Astrocyte (in vitro differentiated cells and primary cell): ENCODE results near the gene TAPBP. TPM values are rescaled to one million over a fixed set of nuclear protein-coding genes. Genes with fewer than 3 reads are reported as not detected.
A peak's percentile ranks its signal among the peaks of the same experiment; 100 is the strongest.

Experiments
- DNase-seq: peaks from one replicate; pipeline ENCODE4 v3.0.0-alpha.2; 2010; ENCODE audit warnings: low read depth
- FAIRE-seq: peaks from 2 replicates; lab custom pipeline; 2011; peaks lifted over from hg19 to GRCh38; lab: Jason Lieb, UNC
- H2AFZ ChIP-seq: 2 replicates; pipeline ENCODE4 v1.6.0; 2012; ENCODE audit warnings: low read depth, low read length, inconsistent platforms
- H3K27ac ChIP-seq: 2 replicates; pipeline ENCODE4 v1.5.1; 2011; ENCODE audit warnings: low read depth, low read length, inconsistent platforms
- H3K27me3 ChIP-seq: 2 replicates; pipeline ENCODE4 v1.6.0; 2011; ENCODE audit warnings: low read length, inconsistent platforms; ENCODE audit not compliant: insufficient read depth
- H3K36me3 ChIP-seq: 2 replicates; pipeline ENCODE4 v1.5.1; 2011; ENCODE audit warnings: low read length, inconsistent platforms; ENCODE audit not compliant: insufficient read depth
- H3K4me1 ChIP-seq: 2 replicates; pipeline ENCODE4 v1.5.1; 2011; ENCODE audit warnings: low read length, inconsistent platforms; ENCODE audit not compliant: insufficient read depth
- H3K4me2 ChIP-seq: 2 replicates; pipeline ENCODE4 v1.6.0; 2012; ENCODE audit warnings: low read length, inconsistent platforms
- H3K4me3 ChIP-seq: 2 replicates; pipeline ENCODE4 v1.5.1; 2011; ENCODE audit warnings: low read depth, mild to moderate bottlenecking, low read length, inconsistent platforms; ENCODE audit not compliant: insufficient read depth
- H3K79me2 ChIP-seq: 2 replicates; pipeline ENCODE4 v1.6.0; 2012; ENCODE audit warnings: mild to moderate bottlenecking, low read length, inconsistent platforms; ENCODE audit not compliant: insufficient read depth
- H3K9ac ChIP-seq: 2 replicates; pipeline ENCODE4 v1.6.0; 2012; ENCODE audit warnings: mild to moderate bottlenecking, low read length, inconsistent platforms
- H3K9me3 ChIP-seq: 2 replicates; pipeline ENCODE4 v1.5.1; 2012; ENCODE audit warnings: low read depth, mild to moderate bottlenecking, low read length, inconsistent platforms; ENCODE audit not compliant: insufficient read depth
- H4K20me1 ChIP-seq: 2 replicates; pipeline ENCODE4 v1.6.0; 2012; ENCODE audit warnings: low read length, inconsistent platforms; ENCODE audit not compliant: insufficient read depth
- H3K27ac Mint-ChIP-seq: one replicate; pipeline ENCODE4 v1.8.0; 2021; ENCODE audit warnings: mild to moderate bottlenecking, mixed read lengths; ENCODE audit not compliant: unreplicated experiment
- H3K27me3 Mint-ChIP-seq: one replicate; pipeline ENCODE4 v1.8.0; 2021; ENCODE audit warnings: low read depth, mixed read lengths; ENCODE audit not compliant: unreplicated experiment
- H3K36me3 Mint-ChIP-seq: one replicate; pipeline ENCODE4 v1.8.0; 2021; ENCODE audit warnings: low read depth, mixed read lengths; ENCODE audit not compliant: unreplicated experiment
- H3K4me1 Mint-ChIP-seq: one replicate; pipeline ENCODE4 v1.8.0; 2021; ENCODE audit warnings: low read depth, mixed read lengths; ENCODE audit not compliant: unreplicated experiment
- H3K4me3 Mint-ChIP-seq: one replicate; pipeline ENCODE4 v1.8.0; 2021; ENCODE audit warnings: mild to moderate bottlenecking, moderate library complexity, mixed read lengths; ENCODE audit not compliant: unreplicated experiment
- H3K9me3 Mint-ChIP-seq: one replicate; pipeline ENCODE4 v1.8.0; 2021; ENCODE audit warnings: mild to moderate bottlenecking, mixed read lengths; ENCODE audit not compliant: unreplicated experiment
- EZH2 ChIP-seq: IDR thresholded peaks from 2 replicates; pipeline ENCODE4 v1.6.1; 2012; ENCODE audit warnings: mild to moderate bottlenecking, low read length, inconsistent platforms; ENCODE audit not compliant: insufficient read depth
- total RNA-seq: library from RNA; stranded (reverse); gene quantifications from 2 replicates; pipeline ENCODE4 v1.2.1, GENCODE V29; 2021
- TF ChIP-seq, protein P1 (sequence below): IDR thresholded peaks from 2 replicates; pipeline ENCODE4 v1.5.1; 2011; ENCODE audit warnings: low read depth, mild to moderate bottlenecking, inconsistent platforms, low read length, moderate library complexity; ENCODE audit not compliant: insufficient read depth

TAPBP gene
- total RNA-seq, 1 donor from 2014 or later, result 128 TPM

DNA sequence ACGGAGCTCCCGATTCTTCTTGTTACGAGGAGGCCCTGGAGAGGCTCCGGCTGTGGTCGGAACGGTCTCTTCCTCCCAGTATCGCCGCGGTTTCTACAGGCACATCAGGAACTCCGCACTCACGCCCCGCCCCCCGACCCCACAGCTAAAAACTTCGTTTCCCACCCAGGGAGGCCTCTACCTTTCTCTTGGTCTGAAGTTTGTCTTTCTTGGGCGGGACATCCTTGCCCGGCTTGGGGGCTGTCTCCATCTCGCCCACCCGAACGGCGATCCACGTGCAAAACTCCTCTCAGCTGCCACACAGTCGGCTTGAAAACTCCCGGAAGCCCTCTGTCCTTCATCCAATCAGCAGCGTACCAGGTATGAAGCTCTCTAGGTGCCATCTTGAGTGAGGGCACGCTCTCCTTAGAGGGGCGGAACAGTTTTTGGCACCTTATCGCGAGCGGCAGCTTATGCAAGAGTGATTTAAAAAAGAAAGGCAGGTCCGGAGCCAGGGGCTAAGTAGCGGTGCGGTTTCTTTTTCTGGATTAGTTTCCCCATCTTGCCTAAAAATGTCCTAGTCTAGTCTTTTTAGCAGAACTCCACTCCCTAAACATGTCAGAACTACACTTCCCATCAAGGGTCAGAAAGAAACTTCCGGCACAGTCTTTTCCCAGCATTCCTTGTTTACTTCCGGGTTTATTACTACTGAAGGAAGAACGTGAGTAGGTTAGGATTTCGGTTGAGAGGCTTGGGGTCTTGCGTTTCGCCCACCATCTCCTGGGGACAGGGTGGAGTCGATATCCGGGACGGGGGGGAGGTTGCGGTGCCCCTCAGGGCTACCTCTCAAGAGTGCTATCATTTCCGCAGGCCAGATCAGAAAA, 24.7 kb downstream of the TAPBP start, which contains the start of the genes PFDN6 and WDR46:
PFDN6 (plus strand) TSS at position 681 of the 863 bp plus-strand sequence. CDS start 256 bp downstream, outside the sequence.
WDR46 (minus strand) TSS at position 319 of the 863 bp plus-strand sequence; CDS start at position 250, 69 bp downstream.
- peak within 1 kb of the TSS; percentile 86 for H2AFZ ChIP-seq
- peaks cover 31% of the 10 kb centered on the region for H3K36me3 ChIP-seq
- Mint-ChIP-seq H3K4me3 (peak within 1 kb of the TSS; percentile 99), H3K4me1 (peaks cover 22% of the 10 kb centered on the region), H3K27me3 (no peaks in the 10 kb centered on the region), H3K27ac (peak within 1 kb of the TSS; percentile 89), H3K9me3 (peaks cover 2% of the 10 kb centered on the region), H3K36me3 (peaks cover 9% of the 10 kb centered on the region)
- DNase-seq (peak; percentile 86), FAIRE-seq (no peak)
- H3K4me3 ChIP-seq, result peak within 1 kb of the TSS; percentile 96
- peak within 1 kb of the TSS; percentile 90 for H3K9ac ChIP-seq
- H4K20me1 ChIP-seq, result peaks cover 16% of the 10 kb centered on the region
- H3K79me2 ChIP-seq, result peaks cover 66% of the 10 kb centered on the region
- peak within 1 kb of the TSS; percentile 55 for H3K27ac ChIP-seq
- H3K27me3 ChIP-seq, result no peaks in the 10 kb centered on the region
- peak within 1 kb of the TSS; percentile 90 for H3K4me2 ChIP-seq
- H3K4me1 ChIP-seq, result peaks cover 14% of the 10 kb centered on the region
- no peak for TF ChIP-seq EZH2
- TF ChIP-seq, protein P1, sequence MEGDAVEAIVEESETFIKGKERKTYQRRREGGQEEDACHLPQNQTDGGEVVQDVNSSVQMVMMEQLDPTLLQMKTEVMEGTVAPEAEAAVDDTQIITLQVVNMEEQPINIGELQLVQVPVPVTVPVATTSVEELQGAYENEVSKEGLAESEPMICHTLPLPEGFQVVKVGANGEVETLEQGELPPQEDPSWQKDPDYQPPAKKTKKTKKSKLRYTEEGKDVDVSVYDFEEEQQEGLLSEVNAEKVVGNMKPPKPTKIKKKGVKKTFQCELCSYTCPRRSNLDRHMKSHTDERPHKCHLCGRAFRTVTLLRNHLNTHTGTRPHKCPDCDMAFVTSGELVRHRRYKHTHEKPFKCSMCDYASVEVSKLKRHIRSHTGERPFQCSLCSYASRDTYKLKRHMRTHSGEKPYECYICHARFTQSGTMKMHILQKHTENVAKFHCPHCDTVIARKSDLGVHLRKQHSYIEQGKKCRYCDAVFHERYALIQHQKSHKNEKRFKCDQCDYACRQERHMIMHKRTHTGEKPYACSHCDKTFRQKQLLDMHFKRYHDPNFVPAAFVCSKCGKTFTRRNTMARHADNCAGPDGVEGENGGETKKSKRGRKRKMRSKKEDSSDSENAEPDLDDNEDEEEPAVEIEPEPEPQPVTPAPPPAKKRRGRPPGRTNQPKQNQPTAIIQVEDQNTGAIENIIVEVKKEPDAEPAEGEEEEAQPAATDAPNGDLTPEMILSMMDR, result no peak
- H3K9me3 ChIP-seq, result no peaks in the 10 kb centered on the region

DNA sequence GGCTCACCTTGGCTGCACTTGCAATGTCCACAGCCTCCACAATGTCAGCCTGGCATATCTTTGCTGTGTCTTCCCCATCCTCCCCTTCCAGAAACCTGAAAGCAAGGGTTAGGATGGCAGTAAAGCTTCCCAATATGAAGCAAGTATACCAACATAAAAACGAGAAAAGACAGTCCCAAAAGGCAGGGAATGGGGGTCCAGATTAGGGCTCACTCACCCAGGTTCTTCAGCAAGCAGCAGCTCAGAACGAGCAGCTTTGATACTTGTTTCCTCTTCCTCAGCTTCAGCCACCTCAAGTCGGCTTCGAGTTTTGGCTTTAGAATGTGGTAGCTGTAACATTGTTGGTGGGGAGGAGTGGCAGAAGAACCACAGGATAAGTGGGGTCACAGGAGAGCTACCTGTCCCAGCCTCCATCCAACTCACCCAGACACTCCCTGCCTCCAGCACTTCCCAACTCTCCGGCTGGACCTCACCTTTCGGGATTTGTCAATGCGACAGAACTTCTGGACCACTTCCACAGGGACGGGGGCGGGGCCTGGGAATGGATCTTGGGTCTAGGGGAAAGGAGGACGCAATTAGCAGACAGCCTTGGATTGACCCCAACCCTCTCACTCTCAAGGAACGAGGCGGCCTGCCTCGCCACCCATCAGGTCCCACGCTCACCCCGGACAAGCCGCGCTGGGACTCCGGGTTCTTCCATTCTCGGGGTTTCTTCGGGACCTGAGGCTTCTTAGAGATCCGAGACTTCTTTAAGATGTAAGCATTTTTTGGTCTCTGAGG, 25.5 kb downstream of the TAPBP start:
- peaks cover 2% of the 10 kb centered on the region for H3K9me3 Mint-ChIP-seq
- H3K9ac ChIP-seq, result peak overlapping the region; percentile 90
- no peaks in the 10 kb centered on the region for H3K27me3 Mint-ChIP-seq
- peak overlapping the region; percentile 43 for H3K27ac Mint-ChIP-seq
- no peak for DNase-seq
- peaks cover 66% of the 10 kb centered on the region for H3K79me2 ChIP-seq
- H3K27ac ChIP-seq, result peak overlapping the region; percentile 55
- TF ChIP-seq EZH2, result no peak
- TF ChIP-seq, protein P1, result no peak
- peaks cover 16% of the 10 kb centered on the region for H4K20me1 ChIP-seq
- FAIRE-seq, result no peak
- H3K4me1 Mint-ChIP-seq, result peaks cover 22% of the 10 kb centered on the region
- H3K4me1 ChIP-seq, result peaks cover 14% of the 10 kb centered on the region
- peak overlapping the region; percentile 86 for H2AFZ ChIP-seq
- peak overlapping the region; percentile 96 for H3K4me3 ChIP-seq
- peak overlapping the region; percentile 99 for H3K4me3 Mint-ChIP-seq
- peaks cover 33% of the 10 kb centered on the region for H3K36me3 ChIP-seq
- H3K36me3 Mint-ChIP-seq, result peaks cover 7% of the 10 kb centered on the region
- H3K4me2 ChIP-seq, result peak overlapping the region; percentile 90
- H3K9me3 ChIP-seq, result no peaks in the 10 kb centered on the region
- no peaks in the 10 kb centered on the region for H3K27me3 ChIP-seq
